Smooth muscle cell (in vitro differentiated cells): ENCODE measurements around the gene PTK7. TPM values are rescaled to one million over a fixed set of nuclear protein-coding genes. Genes with fewer than 3 reads are reported as not detected.

Experiments used
- DNase-seq: peaks from one replicate; lab custom pipeline; 2025; ENCODE audit not compliant: unreplicated experiment; lab: John Stamatoyannopoulos, UW
- H2AFZ ChIP-seq: fragments of 200-600 bp; sonication (generic); 2 replicates; pipeline ENCODE4 v1.6.0; 2016; ENCODE audit warnings: antibody characterized with exemption, low read depth, mild to moderate bottlenecking
- H3F3A ChIP-seq: fragments of 200-600 bp; sonication (generic); 2 replicates; pipeline ENCODE4 v1.6.0; 2017; ENCODE audit warnings: antibody characterized with exemption, low read depth
- H3K27ac ChIP-seq: fragments of 200-600 bp; sonication (generic); 2 replicates; pipeline ENCODE4 v1.5.1; 2016; ENCODE audit warnings: low read depth, mild to moderate bottlenecking
- H3K27me3 ChIP-seq: fragments of 200-600 bp; sonication (generic); 2 replicates; pipeline ENCODE4 v1.6.1; 2016; ENCODE audit warnings: low read depth, mild to moderate bottlenecking
- H3K36me3 ChIP-seq: fragments of 200-600 bp; sonication (generic); 2 replicates; pipeline ENCODE4 v1.5.1; 2016; ENCODE audit warnings: low read depth
- H3K4me1 ChIP-seq: fragments of 200-600 bp; sonication (generic); 2 replicates; pipeline ENCODE4 v1.5.1; 2016; ENCODE audit warnings: low read depth
- H3K4me2 ChIP-seq: fragments of 200-600 bp; sonication (generic); 2 replicates; pipeline ENCODE4 v1.6.0; 2016; ENCODE audit warnings: mild to moderate bottlenecking
- H3K4me3 ChIP-seq: fragments of 200-600 bp; sonication (generic); 2 replicates; pipeline ENCODE4 v1.5.1; 2016; ENCODE audit warnings: mild to moderate bottlenecking
- H3K79me2 ChIP-seq: fragments of 200-600 bp; sonication (generic); 2 replicates; pipeline ENCODE4 v1.6.0; 2016; ENCODE audit warnings: low read depth, mild to moderate bottlenecking
- H3K9ac ChIP-seq: fragments of 200-600 bp; sonication (generic); 2 replicates; pipeline ENCODE4 v1.6.0; 2016; ENCODE audit warnings: low read depth
- H3K9me3 ChIP-seq: fragments of 200-600 bp; sonication (generic); replicated peaks from 2 replicates; pipeline ENCODE4 v1.5.1; 2016; ENCODE audit warnings: low read depth
- H4K20me1 ChIP-seq: fragments of 200-600 bp; sonication (generic); 2 replicates; pipeline ENCODE4 v1.6.0; 2016; ENCODE audit warnings: low read depth
- WGBS: methylation state at CpG from one replicate; pipeline ENCODE4 v1.1.7; 2016; ENCODE audit warnings: low lambda C conversion rate; 5-methylcytosine and 5-hydroxymethylcytosine counted together
- polyA plus RNA-seq: library from polyadenylated mRNA; unstranded; fragments of >200 nt; fragmentation: Nextera tagmentation; extraction: Ambion mirVana; gene quantifications from 2 replicates; pipeline ENCODE4 v1.2.1, GENCODE V29; 2016
- total RNA-seq: library from RNA; depleted of rRNA; stranded (reverse); fragments of >200 nt; gene quantifications from 2 replicates; pipeline ENCODE4 v1.2.3, GENCODE V29; 2014
- TF ChIP-seq, protein P1 (sequence below): fragments of 200-600 bp; sonication (generic); IDR thresholded peaks from 2 replicates; pipeline ENCODE4 v1.5.1; 2017; ENCODE audit warnings: borderline replicate concordance, mild to moderate bottlenecking, antibody characterized with exemption; ENCODE audit not compliant: insufficient read depth, poor library complexity, severe bottlenecking

PTK7 gene
- total and polyA plus RNA-seq, 2 experiments from 2014 or later = 376 to 598 TPM

- H2AFZ ChIP-seq = no peak overlapping the region
- H4K20me1 ChIP-seq = no peaks in the 10 kb centered on the region
- H3K79me2 ChIP-seq = peaks cover 40% of the 10 kb centered on the region
- peak overlapping the region; percentile 90 for H3K9ac ChIP-seq
- TF ChIP-seq, protein P1, sequence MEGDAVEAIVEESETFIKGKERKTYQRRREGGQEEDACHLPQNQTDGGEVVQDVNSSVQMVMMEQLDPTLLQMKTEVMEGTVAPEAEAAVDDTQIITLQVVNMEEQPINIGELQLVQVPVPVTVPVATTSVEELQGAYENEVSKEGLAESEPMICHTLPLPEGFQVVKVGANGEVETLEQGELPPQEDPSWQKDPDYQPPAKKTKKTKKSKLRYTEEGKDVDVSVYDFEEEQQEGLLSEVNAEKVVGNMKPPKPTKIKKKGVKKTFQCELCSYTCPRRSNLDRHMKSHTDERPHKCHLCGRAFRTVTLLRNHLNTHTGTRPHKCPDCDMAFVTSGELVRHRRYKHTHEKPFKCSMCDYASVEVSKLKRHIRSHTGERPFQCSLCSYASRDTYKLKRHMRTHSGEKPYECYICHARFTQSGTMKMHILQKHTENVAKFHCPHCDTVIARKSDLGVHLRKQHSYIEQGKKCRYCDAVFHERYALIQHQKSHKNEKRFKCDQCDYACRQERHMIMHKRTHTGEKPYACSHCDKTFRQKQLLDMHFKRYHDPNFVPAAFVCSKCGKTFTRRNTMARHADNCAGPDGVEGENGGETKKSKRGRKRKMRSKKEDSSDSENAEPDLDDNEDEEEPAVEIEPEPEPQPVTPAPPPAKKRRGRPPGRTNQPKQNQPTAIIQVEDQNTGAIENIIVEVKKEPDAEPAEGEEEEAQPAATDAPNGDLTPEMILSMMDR = no peak
- H3K4me1 ChIP-seq = peaks cover 13% of the 10 kb centered on the region
- peak overlapping the region; percentile 83 for H3K27ac ChIP-seq
- peak overlapping the region; percentile 97 for H3K4me2 ChIP-seq
- WGBS = 16% methylated on average over 20 of the region's 22 CpGs
- no peaks in the 10 kb centered on the region for H3K27me3 ChIP-seq
- H3K4me3 ChIP-seq = peak overlapping the region; percentile 80
- peaks cover 2% of the 10 kb centered on the region for H3F3A ChIP-seq
- H3K9me3 ChIP-seq = no peaks in the 10 kb centered on the region
- no peak for DNase-seq
- no peaks in the 10 kb centered on the region for H3K36me3 ChIP-seq
These were observed 23.1 kb upstream of the PTK7 start for GRCh38 chr6:43052842-43053544.

- H3K9me3 ChIP-seq = no peaks in the 10 kb centered on the region
- H3K4me1 ChIP-seq = peaks cover 19% of the 10 kb centered on the region
- H3K4me2 ChIP-seq = peak within 1 kb of the TSS; percentile 97
- peak within 1 kb of the TSS; percentile 83 for H3K27ac ChIP-seq
- H4K20me1 ChIP-seq = no peaks in the 10 kb centered on the region
- peak within 1 kb of the TSS; percentile 80 for H3K4me3 ChIP-seq
- 4% methylated on average over 38 of the region's 45 CpGs for WGBS
- peak within 1 kb of the TSS; percentile 90 for H3K9ac ChIP-seq
- no peaks in the 10 kb centered on the region for H3K27me3 ChIP-seq
- DNase-seq = peak; percentile 74
- peaks cover 2% of the 10 kb centered on the region for H3F3A ChIP-seq
- TF ChIP-seq, protein P1 = no peak
- no peak within 1 kb of the TSS for H2AFZ ChIP-seq
- H3K79me2 ChIP-seq = peaks cover 47% of the 10 kb centered on the region
- no peaks in the 10 kb centered on the region for H3K36me3 ChIP-seq
These were observed 22.4 kb upstream of the PTK7 start, which contains the start of gene CUL7 for GRCh38 chr6:43053545-43054205. TSS of gene CUL7 (minus strand) at chr6:43053851. CDS start at chr6:43052788, 1,063 bp downstream.

GRCh38 chr6:43054206-43054943, 21.7 kb upstream of the PTK7 start:
- Histone ChIP-seq H3K9ac (peak overlapping the region; percentile 14), H4K20me1 (no peaks in the 10 kb centered on the region), H3K36me3 (no peaks in the 10 kb centered on the region), H3K27me3 (no peaks in the 10 kb centered on the region), H3F3A (peaks cover 2% of the 10 kb centered on the region), H3K4me3 (peak overlapping the region; percentile 80), H3K4me2 (peak overlapping the region; percentile 97), H2AFZ (no peak overlapping the region), H3K27ac (peak overlapping the region; percentile 83), H3K79me2 (peaks cover 52% of the 10 kb centered on the region), H3K9me3 (no peaks in the 10 kb centered on the region), H3K4me1 (peaks cover 19% of the 10 kb centered on the region)
- DNase-seq = no peak
- WGBS = 82% methylated on average over 17 of the region's 17 CpGs
- TF ChIP-seq, protein P1 = no peak
